SK-N-SH (cell line): ENCODE data around the gene UBXN10. TPM values are rescaled to one million over a fixed set of nuclear protein-coding genes. Genes with fewer than 3 reads are reported as not detected.

ENCODE experiments used
- CTCF ChIA-PET: fragments of 300-600, 350-600 bp; formaldehyde crosslinking; extraction: SDS; loops from one replicate; lab custom pipeline; 2021; lab: Yijun Ruan, JAX
- POLR2A ChIA-PET: fragments of 350-600 bp; sonication (Branson Sonifier 250); formaldehyde crosslinking; extraction: SDS; loops from one replicate; lab custom pipeline; 2020; ENCODE audit warnings: antibody characterized with exemption, inconsistent platforms; lab: Yijun Ruan, JAX
- DNase-seq: peaks from one replicate; pipeline ENCODE4 v3.0.0; 2012
- H2AFZ ChIP-seq: fragments of 200-600 bp; sonication (generic); 2 replicates; pipeline ENCODE4 v1.8.1; 2016; ENCODE audit warnings: antibody characterized with exemption, mild to moderate bottlenecking, low read depth
- H3F3A ChIP-seq: fragments of 200-600 bp; sonication (generic); replicated peaks from 2 replicates; pipeline ENCODE3; 2016; ENCODE audit warnings: antibody characterized with exemption, mild to moderate bottlenecking; ENCODE audit not compliant: insufficient read depth
- H3K27ac ChIP-seq, 2 experiments: fragments of 200-500 bp in 1 of 2; fragments of 200-600 bp in 1 of 2; sonication (Bioruptor generic) in 1 of 2; sonication (generic), shearing (Covaris generic) in 1 of 2; 2 replicates each; pipeline versions ENCODE4 v1.5.1 to v1.6.1; 2014 to 2016; ENCODE audit warnings: low read depth in 2 of 2, inconsistent platforms in 1 of 2, low read length in 1 of 2, mild to moderate bottlenecking in 1 of 2, mixed read lengths in 1 of 2
- H3K27me3 ChIP-seq: fragments of 200-600 bp; sonication (generic), shearing (Covaris generic); 2 replicates; pipeline ENCODE4 v1.6.1; 2016; ENCODE audit warnings: mixed run types; ENCODE audit not compliant: insufficient read depth
- H3K36me3 ChIP-seq, 2 experiments: fragments of 200-500 bp in 1 of 2; fragments of 200-600 bp in 1 of 2; sonication (Bioruptor generic) in 1 of 2; sonication (generic) in 1 of 2; replicated peaks in 1 of 2; 2 replicates each; pipeline versions ENCODE3 to v1.5.1; 2014 to 2016; ENCODE audit warnings: low read length in 1 of 2, mild to moderate bottlenecking in 1 of 2; ENCODE audit not compliant: insufficient read depth in 2 of 2, control insufficient read depth in 1 of 2
- H3K4me1 ChIP-seq, 2 experiments: fragments of 200-500 bp in 1 of 2; fragments of 200-600 bp in 1 of 2; sonication (Bioruptor generic) in 1 of 2; sonication (generic), shearing (Covaris generic) in 1 of 2; 2 replicates each; pipeline versions ENCODE4 v1.5.1 to v1.6.1; 2014 to 2016; ENCODE audit warnings: low read depth in 1 of 2, low read length in 1 of 2, mixed run types in 1 of 2; ENCODE audit not compliant: insufficient read depth in 2 of 2, control insufficient read depth in 1 of 2
- H3K4me2 ChIP-seq: fragments of 200-600 bp; sonication (generic), shearing (Covaris generic); 2 replicates; pipeline ENCODE4 v1.6.1; 2017; ENCODE audit warnings: mixed run types
- H3K4me3 ChIP-seq, 2 experiments: fragments of 200-500 bp in 1 of 2; fragments of 200-600 bp in 1 of 2; sonication (Bioruptor generic) in 1 of 2; sonication (generic), shearing (Covaris generic) in 1 of 2; 2 replicates each; pipeline versions ENCODE4 v1.5.1 to v1.8.1; 2014 to 2016; ENCODE audit warnings: low read depth in 2 of 2, inconsistent platforms in 1 of 2, low read length in 1 of 2, mild to moderate bottlenecking in 1 of 2, mixed read lengths in 1 of 2, moderate library complexity in 1 of 2
- H3K79me2 ChIP-seq: fragments of 200-600 bp; sonication (generic); 2 replicates; pipeline ENCODE4 v1.8.1; 2017; ENCODE audit warnings: mild to moderate bottlenecking; ENCODE audit not compliant: insufficient read depth
- H3K9ac ChIP-seq: fragments of 200-600 bp; sonication (generic); 2 replicates; pipeline ENCODE4 v1.6.1; 2017; ENCODE audit warnings: mixed run types
- H3K9me2 ChIP-seq: fragments of 200-600 bp; sonication (generic); 2 replicates; pipeline ENCODE4 v1.6.1; 2017; ENCODE audit warnings: mixed run types
- H3K9me3 ChIP-seq: fragments of 200-600 bp; sonication (generic); 2 replicates; pipeline ENCODE4 v1.6.1; 2017; ENCODE audit warnings: mixed run types, mild to moderate bottlenecking, moderate library complexity
- H4K20me1 ChIP-seq: fragments of 200-600 bp; sonication (generic); 2 replicates; pipeline ENCODE4 v1.6.1; 2017; ENCODE audit warnings: mild to moderate bottlenecking, mixed run types; ENCODE audit not compliant: insufficient read depth
- FOXJ3 ChIP-seq: sonication (generic); formaldehyde crosslinking; IDR thresholded peaks from 2 replicates; pipeline ENCODE4 v1.5.1; 2020; ENCODE audit warnings: mild to moderate bottlenecking, missing genetic modification reagents
- NRF1 ChIP-seq: IDR thresholded peaks from 2 replicates; pipeline ENCODE4 v1.6.1; 2012; ENCODE audit warnings: low read depth, mild to moderate bottlenecking, low read length
- RAD21 ChIP-seq: IDR thresholded peaks from 2 replicates; pipeline ENCODE4 v1.6.1; 2012; ENCODE audit warnings: mild to moderate bottlenecking, low read length
- RCOR1 ChIP-seq: fragments of 150-350 bp; IDR thresholded peaks from 2 replicates; pipeline ENCODE4 v1.6.1; 2017; ENCODE audit warnings: antibody characterized with exemption, low read length
- SIN3A ChIP-seq: IDR thresholded peaks from 2 replicates; pipeline ENCODE4 v1.6.1; 2012; ENCODE audit warnings: low read depth, mild to moderate bottlenecking, low read length, moderate library complexity, borderline replicate concordance
- SMC3 ChIP-seq: IDR thresholded peaks from 2 replicates; pipeline ENCODE4 v1.6.1; 2012; ENCODE audit warnings: low read depth, low read length, improper control_type of control experiment
- TAF1 ChIP-seq: IDR thresholded peaks from 2 replicates; pipeline ENCODE4 v1.6.1; 2012; ENCODE audit warnings: low read depth, mild to moderate bottlenecking, low read length, moderate library complexity, borderline replicate concordance
- WGBS: methylation state at CpG from one replicate; pipeline ENCODE4 v1.1.6; 2017; ENCODE audit warnings: low lambda C conversion rate; 5-methylcytosine and 5-hydroxymethylcytosine counted together
- polyA plus RNA-seq, 3 experiments: library from polyadenylated mRNA; depleted of rRNA; stranded (reverse); fragments of >200 nt; gene quantifications; 2 replicates each; pipeline ENCODE4 v1.2.3, GENCODE V29; 2012
- TF ChIP-seq, protein P1 (sequence below): IDR thresholded peaks from 2 replicates; pipeline ENCODE4 v1.4.0; 2012; ENCODE audit warnings: low read depth, borderline replicate concordance
- TF ChIP-seq, protein P2 (sequence below): fragments of 200-600 bp; sonication (generic); IDR thresholded peaks from 2 replicates; pipeline ENCODE4 v1.6.1; 2017; ENCODE audit warnings: antibody characterized with exemption, mild to moderate bottlenecking, moderate library complexity
- TF ChIP-seq, protein P3 (sequence below): IDR thresholded peaks from 2 replicates; pipeline ENCODE4 v1.4.0; 2012; ENCODE audit warnings: low read depth, borderline replicate concordance
- TF ChIP-seq, protein P4 (sequence below): IDR thresholded peaks from 2 replicates; pipeline ENCODE4 v1.4.0; 2012; ENCODE audit warnings: low read depth

The UBXN10 gene
- polyA plus RNA-seq, 1 of the 3 experiments (the other 2 are of a cell fraction): not detected

DNA sequence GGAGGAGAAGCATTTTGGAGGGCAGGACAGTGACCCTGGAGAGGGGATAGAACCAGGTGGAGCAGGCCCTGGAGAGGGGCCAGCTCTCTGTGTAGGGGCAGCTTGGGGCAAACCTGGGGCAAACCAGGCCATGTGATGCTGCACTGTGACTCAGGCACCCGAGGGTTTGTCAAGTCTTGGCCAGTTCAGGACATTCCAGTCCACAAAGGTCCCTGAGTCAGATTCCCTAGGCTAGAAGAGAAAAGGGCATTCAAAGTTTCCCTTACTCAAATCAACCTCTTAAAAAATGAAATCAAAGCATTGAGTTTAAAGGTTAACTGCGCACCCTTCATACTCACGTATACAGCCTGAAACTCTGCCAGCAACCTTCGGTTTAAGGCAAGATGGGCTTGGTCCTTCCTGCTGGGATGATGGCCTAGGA lies 25.6 kb downstream of the UBXN10 start:
- TF ChIP-seq RAD21: no peak

DNA sequence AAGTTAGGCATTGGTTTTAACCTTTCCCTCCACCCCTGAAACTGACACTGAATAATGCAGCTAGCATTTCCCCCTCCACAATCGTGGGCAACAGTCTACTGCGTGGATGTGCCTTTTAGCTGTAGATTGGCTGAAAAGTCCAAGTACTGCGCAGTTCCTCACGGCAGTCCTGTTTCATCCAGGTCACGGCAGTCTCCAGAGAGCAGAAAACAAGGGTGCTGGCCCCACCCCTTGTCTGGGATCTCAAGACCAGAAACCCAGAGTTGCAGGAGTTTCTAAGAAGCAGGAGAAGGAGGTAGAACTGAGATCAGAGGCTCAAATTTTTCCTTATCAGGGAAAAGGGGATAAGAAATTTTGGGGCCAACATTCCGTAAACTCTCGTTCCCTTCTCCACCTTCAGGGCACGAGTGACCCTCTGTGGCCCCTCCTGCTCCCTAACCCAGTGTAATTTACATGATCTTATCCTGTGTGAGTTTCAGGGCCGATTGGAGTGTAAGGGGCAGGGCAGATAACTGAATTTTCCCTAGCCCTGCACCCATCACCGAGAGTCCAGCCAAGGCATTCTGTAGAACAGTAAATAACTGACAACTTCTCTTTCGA lies 26.3 kb downstream of the UBXN10 start:
- CTCF ChIA-PET: interaction anchor here (0.7 to 16.2 kb wide), 63 partner anchors 9 to 404 kb away, joined by 3 to 286 read pairs (median 8); partner anchors contain the start of gene CAMK2N1

More for the DNA sequence above, 25.6 kb downstream of the UBXN10 start:
- H3F3A ChIP-seq: no peaks in the 10 kb centered on the region
- no peaks in the 10 kb centered on the region for H3K9me3 ChIP-seq
- no peak overlapping the region for H3K9ac ChIP-seq
- H3K79me2 ChIP-seq: no peaks in the 10 kb centered on the region
- H3K36me3 ChIP-seq: no peaks in the 10 kb centered on the region
- no peak overlapping the region for H3K4me2 ChIP-seq
- no peaks in the 10 kb centered on the region for H3K9me2 ChIP-seq
- H3K4me1 ChIP-seq: peaks cover 0 to 11% of the 10 kb centered on the region in 2 experiments; a peak in 1 of 4 replicates
- H4K20me1 ChIP-seq: no peaks in the 10 kb centered on the region
- DNase-seq: no peak
- POLR2A ChIA-PET: no interaction called here
- H3K4me3 ChIP-seq: no peak overlapping the region
- H3K27ac ChIP-seq: no peak overlapping the region
- CTCF ChIA-PET: interaction anchor here (1.2 to 16.2 kb wide), 10 partner anchors 13 to 278 kb away, joined by 3 to 286 read pairs (median 22); partner anchors contain the start of gene CAMK2N1
- H3K27me3 ChIP-seq: peaks cover 24% of the 10 kb centered on the region
- 53% methylated on average over 3 of the region's 4 CpGs for WGBS
- no peak overlapping the region for H2AFZ ChIP-seq

More for the DNA sequence above, 26.3 kb downstream of the UBXN10 start:
- no peak for DNase-seq
- Histone ChIP-seq H3K9me3 (no peaks in the 10 kb centered on the region), H3K9me2 (no peaks in the 10 kb centered on the region), H3K27ac (no peak overlapping the region), H3K79me2 (no peaks in the 10 kb centered on the region), H3K27me3 (peaks cover 24% of the 10 kb centered on the region), H3F3A (no peaks in the 10 kb centered on the region), H3K9ac (no peak overlapping the region), H3K4me2 (no peak overlapping the region), H2AFZ (no peak overlapping the region), H4K20me1 (no peaks in the 10 kb centered on the region), H3K4me3 (no peak overlapping the region), H3K4me1 (peaks cover 0 to 11% of the 10 kb centered on the region in 2 experiments; a peak in 1 of 4 replicates), H3K36me3 (no peaks in the 10 kb centered on the region)
- TF ChIP-seq NRF1: no peak
- TF ChIP-seq, protein P1, sequence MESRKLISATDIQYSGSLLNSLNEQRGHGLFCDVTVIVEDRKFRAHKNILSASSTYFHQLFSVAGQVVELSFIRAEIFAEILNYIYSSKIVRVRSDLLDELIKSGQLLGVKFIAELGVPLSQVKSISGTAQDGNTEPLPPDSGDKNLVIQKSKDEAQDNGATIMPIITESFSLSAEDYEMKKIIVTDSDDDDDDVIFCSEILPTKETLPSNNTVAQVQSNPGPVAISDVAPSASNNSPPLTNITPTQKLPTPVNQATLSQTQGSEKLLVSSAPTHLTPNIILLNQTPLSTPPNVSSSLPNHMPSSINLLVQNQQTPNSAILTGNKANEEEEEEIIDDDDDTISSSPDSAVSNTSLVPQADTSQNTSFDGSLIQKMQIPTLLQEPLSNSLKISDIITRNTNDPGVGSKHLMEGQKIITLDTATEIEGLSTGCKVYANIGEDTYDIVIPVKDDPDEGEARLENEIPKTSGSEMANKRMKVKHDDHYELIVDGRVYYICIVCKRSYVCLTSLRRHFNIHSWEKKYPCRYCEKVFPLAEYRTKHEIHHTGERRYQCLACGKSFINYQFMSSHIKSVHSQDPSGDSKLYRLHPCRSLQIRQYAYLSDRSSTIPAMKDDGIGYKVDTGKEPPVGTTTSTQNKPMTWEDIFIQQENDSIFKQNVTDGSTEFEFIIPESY: no peak
- TF ChIP-seq, protein P2, sequence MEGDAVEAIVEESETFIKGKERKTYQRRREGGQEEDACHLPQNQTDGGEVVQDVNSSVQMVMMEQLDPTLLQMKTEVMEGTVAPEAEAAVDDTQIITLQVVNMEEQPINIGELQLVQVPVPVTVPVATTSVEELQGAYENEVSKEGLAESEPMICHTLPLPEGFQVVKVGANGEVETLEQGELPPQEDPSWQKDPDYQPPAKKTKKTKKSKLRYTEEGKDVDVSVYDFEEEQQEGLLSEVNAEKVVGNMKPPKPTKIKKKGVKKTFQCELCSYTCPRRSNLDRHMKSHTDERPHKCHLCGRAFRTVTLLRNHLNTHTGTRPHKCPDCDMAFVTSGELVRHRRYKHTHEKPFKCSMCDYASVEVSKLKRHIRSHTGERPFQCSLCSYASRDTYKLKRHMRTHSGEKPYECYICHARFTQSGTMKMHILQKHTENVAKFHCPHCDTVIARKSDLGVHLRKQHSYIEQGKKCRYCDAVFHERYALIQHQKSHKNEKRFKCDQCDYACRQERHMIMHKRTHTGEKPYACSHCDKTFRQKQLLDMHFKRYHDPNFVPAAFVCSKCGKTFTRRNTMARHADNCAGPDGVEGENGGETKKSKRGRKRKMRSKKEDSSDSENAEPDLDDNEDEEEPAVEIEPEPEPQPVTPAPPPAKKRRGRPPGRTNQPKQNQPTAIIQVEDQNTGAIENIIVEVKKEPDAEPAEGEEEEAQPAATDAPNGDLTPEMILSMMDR: no peak
- no peak for TF ChIP-seq TAF1
- TF ChIP-seq FOXJ3 (CRISPR knock-in tag): no peak
- TF ChIP-seq, protein P3, sequence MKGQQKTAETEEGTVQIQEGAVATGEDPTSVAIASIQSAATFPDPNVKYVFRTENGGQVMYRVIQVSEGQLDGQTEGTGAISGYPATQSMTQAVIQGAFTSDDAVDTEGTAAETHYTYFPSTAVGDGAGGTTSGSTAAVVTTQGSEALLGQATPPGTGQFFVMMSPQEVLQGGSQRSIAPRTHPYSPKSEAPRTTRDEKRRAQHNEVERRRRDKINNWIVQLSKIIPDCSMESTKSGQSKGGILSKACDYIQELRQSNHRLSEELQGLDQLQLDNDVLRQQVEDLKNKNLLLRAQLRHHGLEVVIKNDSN: no peak
- TF ChIP-seq, protein P4, sequence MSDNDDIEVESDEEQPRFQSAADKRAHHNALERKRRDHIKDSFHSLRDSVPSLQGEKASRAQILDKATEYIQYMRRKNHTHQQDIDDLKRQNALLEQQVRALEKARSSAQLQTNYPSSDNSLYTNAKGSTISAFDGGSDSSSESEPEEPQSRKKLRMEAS: no peak
- no peak for TF ChIP-seq SMC3
- TF ChIP-seq RCOR1: no peak
- TF ChIP-seq SIN3A: no peak
- WGBS: 49% methylated on average over 11 of the region's 11 CpGs
- POLR2A ChIA-PET: no interaction called here
